Mucosa of rectum (tissue), 2 donors: ENCODE data around the gene ELOVL3.
"Not testable (repeated sequence)": the region's sequence is repeated elsewhere in the genome, so short reads cannot be mapped to it uniquely, and the experiment has no call there.

Experiments used
- H3K27ac ChIP-seq, 2 donors: one replicate each; pipeline ENCODE4 v1.7.0; 2013; ENCODE audit warnings: inconsistent platforms in 2 of 2, low read depth in 2 of 2, low read length in 2 of 2
- H3K27me3 ChIP-seq, 2 donors: one replicate each; pipeline ENCODE4 v1.7.0; 2013; ENCODE audit warnings: low read length in 2 of 2; ENCODE audit not compliant: control insufficient read depth in 2 of 2, insufficient read depth in 2 of 2
- H3K36me3 ChIP-seq, 2 donors: one replicate each; pipeline ENCODE4 v1.7.0; 2013; ENCODE audit warnings: low read length in 2 of 2; ENCODE audit not compliant: control insufficient read depth in 2 of 2, insufficient read depth in 2 of 2
- H3K4me1 ChIP-seq, 2 donors: one replicate each; pipeline ENCODE4 v1.7.0; 2013; ENCODE audit warnings: low read length in 2 of 2, mild to moderate bottlenecking in 1 of 2; ENCODE audit not compliant: control insufficient read depth in 2 of 2, insufficient read depth in 2 of 2
- H3K4me3 ChIP-seq, 2 donors: one replicate each; pipeline ENCODE4 v1.7.0; 2013; ENCODE audit warnings: low read length in 2 of 2
- H3K9ac ChIP-seq, 2 donors: one replicate each; pipeline ENCODE4 v1.7.0; 2013; ENCODE audit warnings: low read length in 2 of 2, low read depth in 1 of 2, mild to moderate bottlenecking in 1 of 2
- H3K9me3 ChIP-seq, 2 donors: one replicate each; pipeline ENCODE4 v1.7.0; 2013; ENCODE audit warnings: low read length in 2 of 2; ENCODE audit not compliant: control insufficient read depth in 2 of 2
- donor health status: healthy.
- donor health status: Normal muscosa, but diverticular disease.

The ELOVL3 gene, protein sequence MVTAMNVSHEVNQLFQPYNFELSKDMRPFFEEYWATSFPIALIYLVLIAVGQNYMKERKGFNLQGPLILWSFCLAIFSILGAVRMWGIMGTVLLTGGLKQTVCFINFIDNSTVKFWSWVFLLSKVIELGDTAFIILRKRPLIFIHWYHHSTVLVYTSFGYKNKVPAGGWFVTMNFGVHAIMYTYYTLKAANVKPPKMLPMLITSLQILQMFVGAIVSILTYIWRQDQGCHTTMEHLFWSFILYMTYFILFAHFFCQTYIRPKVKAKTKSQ

DNA sequence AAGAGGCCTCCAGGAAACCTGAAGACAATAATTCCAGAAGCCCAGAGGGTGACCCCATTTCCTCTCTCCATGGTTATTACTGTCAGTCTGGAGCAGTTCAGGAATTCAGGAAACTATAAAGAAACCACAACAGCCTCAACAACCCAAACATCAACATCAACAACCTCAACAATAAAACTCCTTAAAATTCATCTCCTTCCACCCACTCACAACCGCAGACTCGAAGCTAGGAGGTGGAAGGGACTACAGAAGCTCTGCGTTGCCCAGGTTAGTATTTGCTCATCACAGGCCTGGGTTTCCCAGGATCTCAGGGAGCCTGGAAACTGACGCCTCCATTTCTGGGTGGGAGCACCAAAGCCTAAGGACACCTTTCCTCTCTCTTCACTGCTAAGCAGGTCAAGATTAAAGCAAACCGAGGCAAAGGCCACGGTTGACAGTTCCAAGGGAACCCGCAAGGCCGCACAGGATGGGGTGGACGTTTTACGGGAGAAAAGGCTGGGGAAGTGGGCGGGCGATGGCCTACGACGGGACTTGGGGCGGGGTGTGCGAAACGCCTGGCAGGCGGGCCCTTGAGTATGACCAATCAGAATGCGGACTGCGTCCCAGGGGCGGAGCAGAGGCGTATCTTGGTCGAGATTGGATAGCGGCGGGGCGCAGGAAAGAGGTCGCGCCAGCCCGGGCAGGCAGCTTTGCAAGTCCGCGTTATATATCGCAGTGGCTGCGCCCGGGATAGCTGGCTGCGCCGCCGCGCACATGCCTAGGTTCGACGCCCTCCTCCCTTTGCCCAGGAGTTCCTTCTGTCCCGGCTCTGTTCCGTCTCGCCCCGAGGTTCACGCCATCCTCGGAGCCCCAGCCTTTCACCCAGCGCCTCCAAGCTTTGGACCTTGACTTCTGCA is at the start of gene ELOVL3:
TSS of gene ELOVL3 (plus strand) at position 654 of the 896 bp plus-strand sequence. CDS start 250 bp downstream, outside the sequence.
- H3K9me3 ChIP-seq = no peaks in the 10 kb centered on the region
- peaks cover 12 to 18% of the 10 kb centered on the region in 2 donors for H3K27me3 ChIP-seq
- no peaks in the 10 kb centered on the region for H3K36me3 ChIP-seq
- H3K4me1 ChIP-seq = peaks cover 18 to 22% of the 10 kb centered on the region in 2 donors
- peak within 1 kb of the TSS; percentile 41 to 62 for H3K27ac ChIP-seq
- peak within 1 kb of the TSS; percentile 21 to 42 for H3K9ac ChIP-seq
- peak within 1 kb of the TSS; percentile 61 to 74 for H3K4me3 ChIP-seq

DNA sequence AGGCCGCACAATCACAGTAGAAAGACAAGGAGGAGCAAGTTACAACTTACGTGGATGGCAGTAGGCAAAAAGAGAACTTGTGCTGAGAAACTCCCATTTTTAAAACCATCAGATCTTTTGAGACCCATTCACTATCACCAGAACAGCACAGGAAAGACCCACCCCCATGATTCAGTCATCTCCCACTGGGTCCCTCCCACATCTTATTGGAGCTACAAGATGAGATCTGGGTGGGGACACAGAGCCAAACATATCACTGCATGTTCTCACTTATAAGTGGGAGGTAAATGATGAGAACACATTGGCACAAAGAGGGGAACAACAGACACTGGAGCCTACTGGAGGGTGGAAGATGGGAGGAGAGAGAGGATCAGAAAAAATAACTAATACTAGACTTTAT is 41.5 kb upstream of the ELOVL3 start:
- Histone ChIP-seq H3K4me1 (peaks cover 0 to 7% of the 10 kb centered on the region in 2 donors), H3K36me3 (no peaks in the 10 kb centered on the region)

DNA sequence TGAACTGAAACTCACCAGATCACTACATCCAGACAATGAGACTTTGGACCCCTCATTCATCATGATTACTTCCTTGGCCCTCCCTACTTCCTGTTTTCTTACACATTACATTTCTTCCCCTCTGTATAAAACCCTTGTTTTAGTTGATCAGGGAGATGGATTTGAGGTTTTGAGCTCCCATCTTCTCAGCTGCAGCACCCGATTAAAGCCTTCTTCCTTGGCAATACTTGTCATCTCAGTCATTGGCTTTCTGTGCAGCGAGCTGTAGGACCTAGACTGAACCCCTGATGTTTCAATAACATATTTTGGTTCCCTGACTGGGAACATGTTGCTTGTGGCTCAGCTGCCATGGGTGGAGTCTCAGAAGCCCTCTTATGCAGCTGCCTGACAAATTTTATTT is 40.8 kb upstream of the ELOVL3 start:
- H3K27me3 ChIP-seq = no peaks in the 10 kb centered on the region
- H3K9ac ChIP-seq = no peak overlapping the region

More for the DNA sequence above, 41.5 kb upstream of the ELOVL3 start:
- no peak overlapping the region for H3K9ac ChIP-seq
- H3K4me3 ChIP-seq = no peak overlapping the region
- H3K9me3 ChIP-seq = no peaks in the 10 kb centered on the region
- H3K27me3 ChIP-seq = no peaks in the 10 kb centered on the region
- no peak overlapping the region for H3K27ac ChIP-seq

DNA sequence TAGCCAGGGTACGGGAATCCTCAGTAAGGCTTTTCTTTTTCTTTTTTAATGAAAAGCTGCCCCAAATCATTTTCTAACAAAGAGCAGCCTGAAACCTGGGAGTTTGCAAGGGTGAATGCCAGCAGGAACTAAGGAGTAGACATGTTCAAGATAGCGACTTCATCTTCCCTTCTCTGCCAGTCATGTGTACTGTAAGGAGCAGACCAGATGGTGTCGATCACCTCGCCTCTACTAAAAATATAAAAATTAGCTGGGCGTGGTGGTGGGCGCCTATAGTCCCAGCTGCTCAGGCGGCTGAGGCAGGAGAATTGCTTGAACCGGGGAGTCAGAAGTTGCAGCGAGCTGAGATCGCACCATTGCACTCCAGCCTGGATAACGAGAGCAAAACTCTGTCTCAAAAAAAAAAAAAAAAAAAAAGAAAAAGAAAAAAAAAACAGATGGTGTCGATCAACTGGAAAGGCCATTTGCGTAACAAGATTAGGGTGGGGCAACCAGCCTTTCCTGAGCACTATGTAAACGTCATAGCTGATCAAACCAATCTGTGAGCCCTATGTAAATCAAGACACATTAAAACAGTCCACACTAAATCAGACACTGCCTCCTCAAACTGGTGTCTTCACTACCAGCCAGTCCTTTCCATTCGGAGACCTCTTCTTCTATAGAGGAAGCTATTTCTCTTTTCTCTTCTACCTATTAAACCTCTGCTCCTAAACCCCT is 40.1 kb upstream of the ELOVL3 start:
- no peaks in the 10 kb centered on the region for H3K36me3 ChIP-seq
- no peaks in the 10 kb centered on the region for H3K27me3 ChIP-seq
- H3K9me3 ChIP-seq = no peaks in the 10 kb centered on the region
- H3K4me3 ChIP-seq = peak overlapping the region in 1 of 2 donors; percentile 26
- H3K27ac ChIP-seq = peak overlapping the region in 1 of 2 donors; percentile 24
- H3K9ac ChIP-seq = no peak overlapping the region
- peaks cover 0 to 7% of the 10 kb centered on the region in 2 donors for H3K4me1 ChIP-seq

More for the DNA sequence above, 40.8 kb upstream of the ELOVL3 start:
- Histone ChIP-seq H3K27ac (no peak overlapping the region), H3K4me1 (peaks cover 0 to 7% of the 10 kb centered on the region in 2 donors), H3K9me3 (no peaks in the 10 kb centered on the region), H3K4me3 (no peak overlapping the region), H3K36me3 (no peaks in the 10 kb centered on the region)

DNA sequence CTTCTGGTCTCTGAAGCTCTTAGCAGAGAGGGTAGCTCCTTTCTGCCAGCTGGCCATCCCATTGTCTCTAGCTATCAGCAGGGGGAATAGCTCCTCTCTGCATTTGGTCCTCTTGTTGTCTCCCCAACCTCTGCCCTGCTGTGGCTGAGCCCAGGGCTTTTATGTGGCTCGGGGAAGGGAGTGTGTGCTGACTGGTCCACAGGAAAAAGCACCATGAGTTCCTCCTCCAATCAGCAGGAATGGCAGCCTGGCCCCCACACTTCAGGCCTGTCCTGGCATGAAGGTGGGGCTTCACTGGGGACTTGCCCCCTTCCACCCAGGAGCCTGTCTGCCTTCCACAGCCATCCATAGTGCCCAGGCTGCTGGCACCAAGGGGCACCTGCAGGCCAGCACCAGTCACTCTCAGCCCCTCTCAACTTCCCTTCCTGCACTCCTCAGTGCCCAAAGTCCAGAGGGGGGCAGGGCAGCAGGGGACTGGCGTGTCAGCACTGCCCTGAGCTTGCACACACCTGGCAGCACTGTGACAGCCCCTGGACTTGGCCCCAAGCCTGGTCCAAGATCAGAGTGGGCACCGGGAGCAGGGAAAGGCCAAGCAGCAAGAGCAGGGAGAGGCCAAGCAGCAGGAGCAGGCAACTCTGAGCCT is 37.7 kb upstream of the ELOVL3 start:
- Histone ChIP-seq H3K4me1 (peaks cover 0 to 7% of the 10 kb centered on the region in 2 donors), H3K27me3 (no peaks in the 10 kb centered on the region), H3K9ac (no peak overlapping the region), H3K36me3 (no peaks in the 10 kb centered on the region), H3K27ac (no peak overlapping the region), H3K9me3 (no peaks in the 10 kb centered on the region), H3K4me3 (no peak overlapping the region)

DNA sequence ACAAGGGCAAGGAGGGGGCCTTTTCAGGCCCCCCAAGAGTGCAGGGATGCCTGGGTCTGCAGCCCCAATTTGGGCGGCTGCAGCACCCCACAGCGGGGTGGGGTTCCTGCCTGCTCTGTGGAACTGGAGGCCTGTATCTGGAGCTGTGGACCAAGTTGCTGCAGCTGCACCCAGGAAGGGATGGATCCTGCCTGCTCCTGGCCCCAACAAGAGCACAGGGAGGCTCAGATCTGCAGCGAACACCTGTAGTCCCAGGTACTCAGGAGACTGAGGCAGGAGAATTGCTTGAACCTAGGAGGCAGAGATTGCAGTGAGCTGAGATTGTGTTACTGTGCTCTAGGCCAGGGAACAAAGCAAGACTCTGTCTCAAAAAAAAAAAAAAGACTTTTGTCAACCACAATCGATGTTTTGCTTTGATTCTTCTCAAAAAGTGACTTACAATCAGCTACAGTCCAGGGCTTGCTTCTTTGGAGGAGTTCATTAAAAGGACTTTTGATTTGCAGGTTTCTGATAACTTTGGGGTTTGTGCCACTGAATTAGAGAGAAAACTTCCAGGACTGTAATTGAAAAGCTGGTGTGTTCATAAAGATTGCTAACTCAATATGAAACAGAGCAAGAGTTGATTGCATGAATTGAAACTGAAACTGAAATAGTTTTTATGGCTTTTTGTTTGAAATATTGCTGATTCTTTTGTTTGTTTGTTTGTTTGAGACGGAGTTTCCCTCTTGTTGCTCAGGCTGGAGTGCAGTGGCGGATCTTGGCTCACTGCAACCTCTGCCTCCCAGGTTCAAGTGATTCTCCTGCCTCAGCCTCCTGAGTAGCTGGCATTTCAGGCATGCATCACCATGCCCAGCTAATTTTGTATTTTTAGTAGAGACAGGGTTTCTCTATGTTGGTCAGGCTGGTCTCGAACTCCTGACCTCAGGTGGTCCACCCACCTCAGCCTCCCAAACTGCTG is 36.9 kb upstream of the ELOVL3 start:
- H3K9me3 ChIP-seq, H3K27ac ChIP-seq, H3K36me3 ChIP-seq, H3K27me3 ChIP-seq, H3K9ac ChIP-seq, H3K4me1 ChIP-seq: not testable (repeated sequence)
- H3K4me3 ChIP-seq = peak overlapping the region in 1 of 2 donors; percentile 20

DNA sequence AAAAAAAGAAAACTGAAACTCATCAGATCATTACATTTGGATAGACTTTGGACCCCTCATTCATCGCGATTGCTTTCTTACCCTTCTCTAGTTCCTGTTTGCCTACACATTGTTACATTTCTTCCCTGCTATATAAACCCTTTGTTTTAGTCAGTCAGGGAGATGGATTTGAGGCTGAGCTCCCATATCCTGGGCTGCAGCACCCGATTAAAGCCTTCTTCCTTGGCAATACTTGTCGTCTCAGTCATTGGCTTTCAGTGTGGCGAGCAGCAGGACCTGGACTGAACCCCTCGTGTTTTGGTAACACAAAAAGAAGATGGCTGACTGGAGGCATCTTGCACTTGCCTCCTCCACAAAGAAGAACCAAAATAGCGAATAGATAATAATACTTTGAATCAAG is 34.1 kb upstream of the ELOVL3 start:
- H3K4me1 ChIP-seq = peaks cover 0 to 7% of the 10 kb centered on the region in 2 donors
- H3K36me3 ChIP-seq = no peaks in the 10 kb centered on the region
- H3K9ac ChIP-seq = no peak overlapping the region
- no peaks in the 10 kb centered on the region for H3K9me3 ChIP-seq
- no peak overlapping the region for H3K27ac ChIP-seq
- H3K27me3 ChIP-seq = no peaks in the 10 kb centered on the region
- H3K4me3 ChIP-seq = no peak overlapping the region

DNA sequence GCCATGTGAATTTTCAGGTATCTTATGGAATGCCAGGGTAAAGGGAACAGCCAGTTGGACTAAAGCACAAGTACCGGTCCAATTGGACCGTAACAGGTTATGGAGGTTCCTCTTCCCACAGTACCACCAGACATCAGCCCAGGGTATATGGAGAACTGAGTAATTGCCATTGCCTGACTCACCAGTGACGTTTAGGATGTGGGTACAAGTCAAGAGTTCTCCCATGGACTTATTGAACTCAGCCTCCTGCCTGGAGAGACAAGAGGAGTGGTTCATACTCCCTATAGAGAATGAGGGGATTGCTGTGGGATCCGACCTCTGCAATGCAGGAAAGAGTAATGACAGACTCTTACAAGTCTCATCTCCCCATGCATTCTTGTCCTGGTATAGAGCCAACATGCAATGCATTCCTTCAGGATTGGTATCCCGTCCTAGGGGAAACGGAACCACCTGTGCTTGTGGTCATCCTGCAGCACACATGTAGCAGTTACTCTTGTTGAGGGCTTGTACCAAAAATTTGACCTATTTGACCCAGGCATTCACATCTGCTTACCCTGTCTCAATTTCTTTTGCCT is 30.7 kb upstream of the ELOVL3 start:
- no peaks in the 10 kb centered on the region for H3K36me3 ChIP-seq
- no peak overlapping the region for H3K9ac ChIP-seq
- no peak overlapping the region for H3K4me3 ChIP-seq
- H3K27ac ChIP-seq = no peak overlapping the region
- H3K9me3 ChIP-seq = no peaks in the 10 kb centered on the region
- no peaks in the 10 kb centered on the region for H3K4me1 ChIP-seq
- no peaks in the 10 kb centered on the region for H3K27me3 ChIP-seq

DNA sequence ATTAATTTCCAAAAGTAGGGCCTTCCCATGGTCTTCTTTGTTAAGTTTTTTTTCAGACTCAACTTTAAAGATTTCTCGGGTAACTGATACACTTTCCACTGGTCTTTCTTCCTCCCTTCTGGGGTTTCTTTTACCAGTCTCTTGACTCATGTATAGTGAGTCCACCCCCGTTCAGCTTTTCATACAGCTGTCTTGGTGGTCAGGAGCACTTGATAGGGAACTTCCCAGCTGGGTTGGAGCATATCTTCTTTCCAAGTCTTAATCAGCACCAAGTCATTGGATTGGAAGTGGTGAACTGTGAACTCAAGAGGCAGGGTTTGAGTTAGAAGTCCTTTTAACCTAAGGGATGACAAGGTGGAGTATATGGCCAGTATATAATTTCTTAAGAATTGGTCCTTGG is 29.2 kb upstream of the ELOVL3 start:
- Histone ChIP-seq H3K36me3 (no peaks in the 10 kb centered on the region), H3K9ac (no peak overlapping the region), H3K4me3 (no peak overlapping the region), H3K4me1 (no peaks in the 10 kb centered on the region), H3K27me3 (no peaks in the 10 kb centered on the region), H3K9me3 (no peaks in the 10 kb centered on the region), H3K27ac (no peak overlapping the region)
